Activated T-helper 9 cell treated with anti-CD3 and anti-CD28 coated beads, Interleukin-2, amount 50 U/mL, for 16 hours (primary cell): Measurements from ENCODE around the gene P2RY1.
"Not testable (repeated sequence)": the region's sequence is repeated elsewhere in the genome, so short reads cannot be mapped to it uniquely, and the experiment has no call there.

Source experiments
- DNase-seq: peaks from one replicate; pipeline ENCODE4 v3.0.0-alpha.2; 2020; ENCODE audit warnings: low read depth

P2RY1 gene

DNA sequence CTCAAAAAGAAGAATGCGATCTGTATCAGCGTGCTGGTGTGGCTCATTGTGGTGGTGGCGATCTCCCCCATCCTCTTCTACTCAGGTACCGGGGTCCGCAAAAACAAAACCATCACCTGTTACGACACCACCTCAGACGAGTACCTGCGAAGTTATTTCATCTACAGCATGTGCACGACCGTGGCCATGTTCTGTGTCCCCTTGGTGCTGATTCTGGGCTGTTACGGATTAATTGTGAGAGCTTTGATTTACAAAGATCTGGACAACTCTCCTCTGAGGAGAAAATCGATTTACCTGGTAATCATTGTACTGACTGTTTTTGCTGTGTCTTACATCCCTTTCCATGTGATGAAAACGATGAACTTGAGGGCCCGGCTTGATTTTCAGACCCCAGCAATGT is 1.3 kb downstream of the P2RY1 start:
- DNase-seq: no peak

- DNase-seq: no peak
Observed at GRCh38 chr3:152839511-152839910, 4.6 kb downstream of the P2RY1 start.

DNA sequence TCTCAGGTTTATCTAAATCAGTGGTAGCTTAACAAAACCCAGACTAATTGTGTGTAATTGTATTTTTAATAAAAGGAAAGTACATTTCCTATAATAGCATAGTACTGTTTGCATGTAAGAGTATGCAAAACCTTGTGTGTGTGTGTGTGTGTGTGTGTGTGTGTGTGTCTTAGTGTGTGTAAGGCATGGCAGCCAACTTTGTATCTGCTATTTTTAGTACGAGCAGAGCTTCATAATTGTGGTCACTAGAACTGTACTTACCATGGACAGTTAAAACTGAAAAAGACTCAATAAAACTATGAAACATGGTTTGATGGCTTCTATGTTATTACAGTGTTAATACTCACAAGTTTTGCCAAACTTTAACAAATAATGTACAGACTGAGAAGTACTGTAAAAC is 6.2 kb downstream of the P2RY1 start:
- no peak for DNase-seq

- DNase-seq: no peak
Observed at GRCh38 chr3:152842413-152842812, 7.5 kb downstream of the P2RY1 start.

DNA sequence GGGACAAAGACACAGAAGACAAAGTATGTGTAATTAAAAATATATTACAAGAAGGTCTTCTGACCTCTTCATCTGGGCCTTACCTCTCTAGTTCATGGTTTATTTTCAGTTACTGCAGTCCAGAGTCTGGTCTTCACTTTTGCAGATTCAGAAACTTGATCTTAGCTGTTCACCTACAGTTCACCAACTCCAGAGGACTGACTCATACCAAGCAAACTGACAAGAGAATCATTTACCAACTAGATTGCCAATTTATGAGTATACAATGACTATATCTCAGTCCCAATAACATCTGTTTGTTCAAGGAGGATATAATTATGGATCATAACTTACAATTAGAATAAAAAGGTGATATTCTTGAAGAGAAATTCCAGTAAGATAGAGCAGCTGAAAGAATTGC is 9.0 kb downstream of the P2RY1 start:
- no peak for DNase-seq

DNA sequence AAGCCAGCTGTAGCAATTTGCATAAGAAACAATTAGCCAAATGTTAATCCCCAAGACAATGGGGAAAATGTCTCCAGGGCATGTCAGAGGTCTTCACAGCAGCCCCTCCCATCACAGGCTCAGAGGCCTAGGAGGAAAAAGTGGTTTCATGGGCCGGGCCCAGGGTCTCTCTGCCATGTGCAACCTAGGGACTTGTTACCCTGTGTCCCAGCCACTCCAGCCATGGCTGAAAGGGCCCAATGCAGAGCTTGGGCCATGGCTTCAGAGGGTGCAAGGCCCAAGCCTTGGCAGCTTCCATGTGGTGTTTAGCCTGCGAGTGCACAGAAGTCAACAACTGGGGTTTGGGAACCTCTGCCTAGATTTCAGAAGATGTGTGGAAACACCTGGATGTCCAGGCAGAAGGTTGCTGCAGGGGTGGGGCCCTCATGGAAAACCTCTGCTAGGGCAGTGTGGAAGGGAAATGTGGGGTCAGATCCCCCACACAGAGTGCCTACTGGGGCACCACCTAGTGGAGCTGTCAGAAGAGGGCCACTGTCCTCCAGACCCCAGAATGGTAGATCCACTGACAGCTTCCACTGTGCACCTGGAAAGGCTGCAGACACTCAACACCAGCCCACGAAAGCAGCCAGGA is 11.8 kb downstream of the P2RY1 start:
- DNase-seq: not testable (repeated sequence)

DNA sequence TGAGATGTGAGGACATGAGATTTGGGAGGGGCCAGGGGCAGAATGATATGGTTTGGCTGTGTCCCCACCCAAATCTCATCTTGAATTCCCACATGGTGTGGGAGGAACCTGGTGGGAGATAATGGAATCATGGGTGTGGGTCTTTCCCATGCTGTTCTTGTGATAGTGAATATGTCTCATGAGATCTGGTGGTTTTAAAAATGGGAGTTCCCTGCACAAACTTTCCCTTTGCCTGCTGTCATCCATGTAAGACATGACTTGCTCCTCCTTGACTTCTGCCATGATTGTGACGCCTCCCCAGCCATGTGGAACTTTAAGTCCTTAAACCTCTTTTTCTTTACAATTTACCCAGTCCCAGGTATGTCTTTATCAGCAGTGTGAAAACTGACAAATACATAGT is 12.7 kb downstream of the P2RY1 start:
- DNase-seq: not testable (repeated sequence)

GRCh38 chr3:152849996-152850578 is 15.2 kb downstream of the P2RY1 start:
- DNase-seq: no peak

DNA sequence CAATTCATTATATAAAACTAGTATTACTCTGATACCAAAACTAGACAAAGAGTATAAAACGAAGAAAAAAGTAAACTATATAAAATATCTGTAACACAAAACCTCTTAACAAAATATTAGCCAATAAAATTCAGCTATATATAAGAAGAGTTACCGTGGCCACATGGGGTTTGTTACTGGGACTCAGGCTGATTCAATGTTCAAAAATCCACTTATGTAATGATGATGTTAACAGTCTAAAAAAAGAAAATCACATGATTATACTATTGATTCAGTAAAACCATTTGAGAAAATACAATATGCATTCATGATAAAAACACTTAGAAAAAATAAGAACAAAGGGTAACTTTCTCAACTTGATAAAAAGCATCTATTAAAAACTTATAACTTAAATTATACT is 18.3 kb downstream of the P2RY1 start:
- DNase-seq: no peak

- DNase-seq: no peak
Observed at GRCh38 chr3:152857082-152857481, 22.2 kb downstream of the P2RY1 start.

DNA sequence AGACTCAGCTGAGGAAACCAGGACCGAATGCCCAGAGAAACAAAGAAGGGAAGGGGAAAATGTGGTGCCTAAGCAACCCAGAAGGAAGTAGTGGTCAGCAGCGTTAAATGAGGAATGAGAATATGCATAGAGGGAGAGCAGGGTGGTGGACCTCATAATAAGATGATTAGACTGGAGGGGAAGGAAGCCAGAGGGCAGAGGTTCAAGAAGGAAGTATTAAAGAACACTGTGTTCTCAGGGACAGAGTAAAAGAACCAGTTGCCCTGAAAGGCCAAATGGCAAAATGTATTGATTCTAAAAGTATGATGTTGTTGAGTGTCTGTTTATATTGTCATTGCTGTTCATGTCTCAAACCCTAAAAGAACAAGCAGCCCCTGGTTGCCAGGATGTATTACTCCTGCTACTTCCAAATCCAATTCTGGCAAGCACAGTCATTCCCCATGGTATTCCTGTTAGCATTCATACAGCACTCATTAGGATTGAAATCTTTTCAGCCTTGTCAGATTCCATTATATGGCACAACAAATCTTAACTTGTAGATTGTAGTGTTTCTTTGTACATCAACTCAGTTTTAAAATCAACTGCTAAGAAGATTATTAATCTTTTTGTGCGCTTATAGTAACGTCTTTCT is 23.4 kb downstream of the P2RY1 start:
- DNase-seq: no peak

DNA sequence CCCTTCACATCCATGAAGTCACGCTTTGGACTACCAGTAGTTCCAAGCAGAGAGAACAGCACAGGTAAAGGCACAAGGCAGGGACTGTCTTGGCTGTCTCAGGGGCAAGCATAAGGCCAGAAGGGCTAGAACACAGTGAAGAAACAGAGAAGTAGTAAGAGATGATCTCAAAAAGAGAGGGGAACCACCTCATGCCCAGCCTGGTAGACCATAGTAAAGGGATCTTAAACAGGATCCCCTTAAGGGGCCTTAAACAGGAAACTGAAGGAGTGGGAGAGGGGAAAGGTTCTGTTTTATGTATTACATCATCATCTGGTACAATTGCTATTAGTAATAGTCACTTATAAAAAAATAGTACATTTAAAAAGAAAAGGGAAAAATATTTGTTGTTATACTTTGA is 25.8 kb downstream of the P2RY1 start:
- DNase-seq: no peak

- no peak for DNase-seq
Observed at GRCh38 chr3:152865668-152866245, 30.8 kb downstream of the P2RY1 start.

DNA sequence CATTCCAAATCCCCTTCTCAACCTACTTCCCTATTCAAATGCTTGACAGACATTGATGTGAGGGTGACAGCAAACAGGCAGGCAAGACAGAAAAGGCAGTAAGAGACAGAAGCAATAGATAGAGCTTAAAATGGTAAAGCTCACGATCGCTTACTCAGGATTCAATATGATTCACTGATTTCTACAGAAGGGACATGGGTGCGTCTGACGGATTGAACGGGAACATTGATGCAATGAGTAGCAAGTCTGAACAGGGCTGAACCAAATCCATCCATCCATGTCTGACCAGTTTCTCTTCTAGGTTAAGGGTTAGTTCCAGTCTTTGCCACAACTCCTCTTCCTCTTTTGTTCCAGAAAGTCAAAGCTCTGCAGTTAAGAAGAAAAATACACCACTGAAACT is 35.1 kb downstream of the P2RY1 start:
- no peak for DNase-seq

- not testable (repeated sequence) for DNase-seq
Observed at GRCh38 chr3:152873314-152873713, 38.4 kb downstream of the P2RY1 start.

DNA sequence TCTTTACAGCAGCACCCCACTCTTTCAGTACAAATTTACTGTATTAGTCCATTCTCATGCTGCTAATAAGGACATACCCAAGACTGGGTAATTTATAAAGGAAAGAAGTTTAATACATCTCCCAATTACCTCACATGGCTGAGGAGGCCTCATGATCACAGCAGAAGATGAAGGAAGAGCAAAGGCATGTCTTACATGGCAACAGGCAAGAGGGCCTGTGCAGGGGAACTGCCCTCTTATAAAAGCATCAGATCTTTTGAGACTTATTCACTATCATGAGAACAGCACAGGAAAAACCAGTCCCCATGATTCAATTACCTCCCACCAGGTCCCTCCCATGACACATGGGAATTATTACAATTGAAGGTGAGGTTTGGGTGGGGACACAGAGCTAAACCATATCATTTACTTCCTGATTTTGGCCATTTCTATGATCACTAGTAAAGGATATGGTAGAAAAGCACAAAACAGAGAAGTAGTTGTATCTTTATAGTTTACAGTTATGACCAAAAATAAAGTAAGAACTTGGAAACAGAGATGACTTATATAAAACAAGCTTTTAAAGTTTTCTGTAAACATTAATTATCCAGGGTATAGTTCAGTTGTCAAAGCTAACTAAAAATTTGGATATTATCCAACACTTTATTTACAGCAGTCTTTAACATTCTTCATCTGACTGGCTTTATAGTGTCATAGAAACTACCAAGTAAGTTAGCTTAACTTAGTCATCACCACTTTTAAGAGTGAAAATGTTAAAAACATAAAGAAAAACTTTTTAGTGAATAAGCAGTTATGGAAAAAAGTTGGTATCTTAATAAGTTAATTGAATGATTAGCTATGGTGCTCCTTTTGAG is 40.2 kb downstream of the P2RY1 start:
- no peak for DNase-seq

- no peak for DNase-seq
Observed at GRCh38 chr3:152879130-152879789, 44.3 kb downstream of the P2RY1 start.

GRCh38 chr3:152879790-152880174 is 44.9 kb downstream of the P2RY1 start:
- no peak for DNase-seq

DNA sequence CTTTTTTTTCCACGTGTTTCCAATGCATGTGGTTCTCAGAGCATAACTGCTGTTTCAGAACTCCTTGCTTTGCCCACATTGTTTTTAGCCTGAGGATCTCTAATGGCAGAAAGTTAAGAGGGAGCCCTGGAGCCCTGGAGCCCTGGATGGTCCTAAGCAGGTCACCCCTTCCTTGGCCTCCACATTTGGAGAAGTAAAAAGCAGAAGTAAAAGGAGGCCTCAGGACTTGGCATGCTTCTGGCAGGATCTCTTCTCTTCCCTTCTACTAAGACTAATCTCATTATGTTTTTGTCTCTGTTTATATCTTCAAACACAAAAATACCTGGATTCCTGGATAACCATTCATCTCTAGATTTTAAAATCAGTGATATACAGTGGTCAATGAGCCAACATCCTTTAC is 50.1 kb downstream of the P2RY1 start:
- no peak for DNase-seq
